CD8-positive, alpha-beta memory T cell (primary cell): ENCODE measurements around the gene COX6A2. TPM values are rescaled to one million over a fixed set of nuclear protein-coding genes. Genes with fewer than 3 reads are reported as not detected.

ENCODE experiments used
- CTCF ChIA-PET: fragments of 350-600 bp; sonication (Branson Sonifier 250); formaldehyde crosslinking; loops from one replicate; lab custom pipeline; 2021; ENCODE audit warnings: antibody characterized with exemption; lab: Charles Lee
- POLR2A ChIA-PET: fragments of 350-600 bp; sonication (Branson Sonifier 250); formaldehyde crosslinking; loops from one replicate; lab custom pipeline; 2021; ENCODE audit warnings: antibody characterized with exemption; lab: Charles Lee
- DNase-seq, 5 donors: peaks; one replicate each; pipeline versions ENCODE4 v3.0.0 to v3.0.0-alpha.2; 2020 to 2022; ENCODE audit warnings: mixed read lengths in 1 of 5
- H3K27ac ChIP-seq: one replicate; pipeline ENCODE4 v1.7.0; 2013; ENCODE audit warnings: low read depth, mild to moderate bottlenecking, low read length, moderate library complexity
- H3K27me3 ChIP-seq: 2 replicates; pipeline ENCODE4 v1.7.0; 2013; ENCODE audit warnings: low read length, mild to moderate bottlenecking; ENCODE audit not compliant: insufficient read depth, poor library complexity, severe bottlenecking
- H3K36me3 ChIP-seq: 2 replicates; pipeline ENCODE4 v1.7.0; 2013; ENCODE audit warnings: mild to moderate bottlenecking, low read length, moderate library complexity; ENCODE audit not compliant: insufficient read depth
- H3K4me1 ChIP-seq: 2 replicates; pipeline ENCODE4 v1.7.0; 2013; ENCODE audit warnings: mild to moderate bottlenecking, low read length, moderate library complexity; ENCODE audit not compliant: insufficient read depth
- H3K4me3 ChIP-seq: 2 replicates; pipeline ENCODE4 v1.7.0; 2013; ENCODE audit warnings: mild to moderate bottlenecking, low read length
- H3K9me3 ChIP-seq: 2 replicates; pipeline ENCODE4 v1.7.0; 2013; ENCODE audit warnings: mild to moderate bottlenecking, low read length
- H3K27ac Mint-ChIP-seq, 8 donors: one replicate each; pipeline ENCODE4 v1.8.0; 2020 to 2021; ENCODE audit warnings: mixed read lengths in 8 of 8, mild to moderate bottlenecking in 6 of 8, inconsistent platforms in 3 of 8, moderate library complexity in 3 of 8
- H3K27me3 Mint-ChIP-seq, 2 donors: one replicate each; pipeline ENCODE4 v1.8.0; 2020 to 2021; ENCODE audit warnings: mixed read lengths in 2 of 2, mild to moderate bottlenecking in 1 of 2, moderate library complexity in 1 of 2
- H3K36me3 Mint-ChIP-seq, 3 donors: one replicate each; pipeline ENCODE4 v1.8.0; 2020 to 2021; ENCODE audit warnings: mixed read lengths in 3 of 3, inconsistent platforms in 1 of 3, mild to moderate bottlenecking in 1 of 3
- H3K4me1 Mint-ChIP-seq, 3 donors: one replicate each; pipeline ENCODE4 v1.8.0; 2020 to 2021; ENCODE audit warnings: mixed read lengths in 3 of 3, inconsistent platforms in 1 of 3, mild to moderate bottlenecking in 1 of 3
- H3K4me3 Mint-ChIP-seq, 7 donors: one replicate each; pipeline ENCODE4 v1.8.0; 2020 to 2021; ENCODE audit warnings: mixed read lengths in 7 of 7, mild to moderate bottlenecking in 6 of 7, moderate library complexity in 4 of 7, inconsistent platforms in 2 of 7
- H3K9me3 Mint-ChIP-seq, 5 donors: one replicate each; pipeline ENCODE4 v1.8.0; 2020 to 2022; ENCODE audit warnings: mixed read lengths in 5 of 5, mild to moderate bottlenecking in 3 of 5, moderate library complexity in 2 of 5, inconsistent platforms in 1 of 5
- polyA plus RNA-seq: library from polyadenylated mRNA; unstranded; fragments of 300-500 nt; fragmentation: Illumina TruSeq; gene quantifications from one replicate; pipeline ENCODE4 v1.2.3, GENCODE V29; 2021
- total RNA-seq, 2 experiments: library from RNA; stranded (reverse); gene quantifications; one replicate each; pipeline ENCODE4 v1.2.3, GENCODE V29; 2021

Gene COX6A2
- total and polyA plus RNA-seq, 3 experiments from 2014 or later = not detected

DNA sequence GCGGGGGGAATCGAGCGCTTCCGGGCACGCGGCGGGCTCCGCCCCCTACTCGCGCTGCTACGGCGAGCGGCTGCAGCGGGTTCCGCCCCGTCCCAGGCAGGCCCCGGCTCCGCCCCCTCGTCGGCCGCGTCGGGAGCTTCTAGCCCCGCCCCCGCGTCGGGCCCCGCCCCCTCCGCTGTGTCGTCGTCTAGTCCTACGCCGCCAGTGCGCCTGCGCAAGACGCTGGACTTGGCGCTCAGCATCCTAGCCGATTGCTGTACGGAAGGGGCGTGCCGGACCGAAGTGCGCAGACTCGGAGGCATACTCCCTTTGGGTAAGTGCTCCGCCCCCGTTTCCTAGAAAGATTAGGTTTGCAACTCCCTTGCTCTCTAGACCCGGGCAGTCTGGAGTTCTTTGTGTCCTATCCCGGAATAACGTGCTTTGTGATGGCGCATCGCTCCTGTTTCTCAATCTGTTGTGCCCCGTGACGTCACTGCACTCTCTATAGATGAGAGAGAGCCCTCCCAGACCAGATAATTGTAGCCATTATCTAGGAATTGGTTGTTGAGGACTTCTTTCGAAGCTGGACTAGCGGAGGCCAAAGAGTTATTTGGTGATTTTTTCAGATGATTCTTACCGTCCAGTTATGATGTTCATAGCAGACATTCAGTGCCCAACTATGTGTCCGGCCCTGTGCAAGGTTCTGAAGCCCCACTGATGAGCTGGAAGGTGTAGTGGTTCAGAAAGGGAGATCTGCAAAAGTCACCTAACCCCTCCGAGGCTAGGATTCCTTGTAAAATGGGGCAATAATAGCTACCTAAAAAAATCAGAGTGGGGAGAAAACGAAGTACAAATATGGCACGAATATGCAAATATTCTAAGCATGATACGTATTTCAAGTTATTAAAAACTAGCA is 31.8 kb upstream of the COX6A2 start:
- Histone ChIP-seq H3K36me3 (no peaks in the 10 kb centered on the region), H3K27ac (peak overlapping the region; percentile 97), H3K4me3 (peak overlapping the region; percentile 79), H3K4me1 (peaks cover 47% of the 10 kb centered on the region), H3K27me3 (no peaks in the 10 kb centered on the region), H3K9me3 (no peaks in the 10 kb centered on the region)
- Mint-ChIP-seq H3K36me3 (peaks cover 0 to 39% (median 6%) of the 10 kb centered on the region in 3 donors), H3K27me3 (no peaks in the 10 kb centered on the region), H3K9me3 (no peaks in the 10 kb centered on the region), H3K4me3 (peak overlapping the region; percentile 91 to 97 (median 94)), H3K27ac (peak overlapping the region; percentile 95 to 99 (median 98)), H3K4me1 (peaks cover 42 to 51% (median 46%) of the 10 kb centered on the region in 3 donors)
- ChIA-PET POLR2A (interaction anchor here (0.5 to 3.7 kb wide), 13 partner anchors 9 to 799 kb away, joined by 3 to 15 read pairs (median 4); partner anchors contain the start of genes FUS, KAT8, RUSF1 and TGFB1I1), CTCF (interaction anchor here (1.0 to 4.2 kb wide), 19 partner anchors 9 to 475 kb away, joined by 3 to 26 read pairs (median 5); partner anchors contain the start of genes HSD3B7, PYDC1, RUSF1 and ZNF267)
- peak; percentile 100 for DNase-seq

DNA sequence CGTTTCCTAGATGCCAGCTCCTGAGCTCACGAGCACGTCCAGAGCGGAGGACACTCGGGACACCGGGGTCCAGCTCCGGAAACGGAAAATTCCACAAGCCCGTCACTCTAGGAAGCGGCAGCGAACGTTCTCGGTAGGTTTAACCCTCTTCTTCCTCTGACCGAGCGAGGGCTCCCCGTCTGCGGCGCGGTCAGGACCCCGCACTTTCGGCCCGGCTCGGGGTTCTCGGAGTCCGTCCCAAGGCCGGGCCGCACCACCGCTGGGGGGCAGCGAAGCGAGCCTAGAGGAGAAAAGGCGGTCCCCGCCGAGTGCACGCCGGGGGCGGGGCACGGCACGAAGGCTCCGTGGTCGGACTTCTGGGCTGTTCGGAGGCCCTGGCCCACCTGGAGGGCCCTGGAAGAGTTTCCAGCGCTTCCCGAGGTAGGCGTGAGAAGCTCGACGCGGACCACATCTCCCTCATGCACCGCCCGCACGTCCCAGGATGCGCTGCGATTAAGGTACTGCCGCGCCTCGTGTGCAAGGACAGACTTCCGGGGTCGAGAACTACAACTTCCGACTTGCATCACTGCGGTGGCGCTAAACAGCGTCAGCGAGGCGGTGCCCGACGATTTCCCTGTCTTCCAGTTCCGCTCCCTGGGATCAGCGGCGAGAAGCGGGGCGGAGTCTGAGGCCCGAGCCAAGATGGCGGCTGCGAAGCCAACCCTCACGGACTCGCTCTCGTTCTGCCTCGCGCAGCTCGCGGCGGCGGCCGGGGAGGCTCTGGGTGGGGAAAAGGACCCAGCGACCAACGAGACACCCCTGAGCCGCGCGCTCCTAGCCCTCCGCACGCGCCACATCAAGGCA is 30.9 kb upstream of the COX6A2 start, which contains the start of gene ARMC5:
Gene ARMC5 (plus strand): TSS at position 658 of the 843 bp plus-strand sequence. CDS start 24 bp downstream, at position 682.
- no peaks in the 10 kb centered on the region for H3K27me3 ChIP-seq
- peak within 1 kb of the TSS; percentile 79 for H3K4me3 ChIP-seq
- Mint-ChIP-seq H3K27ac (peak within 1 kb of the TSS; percentile 95 to 99 (median 98)), H3K36me3 (peaks cover 0 to 35% (median 6%) of the 10 kb centered on the region in 3 donors), H3K4me1 (peaks cover 43 to 54% (median 48%) of the 10 kb centered on the region in 3 donors), H3K9me3 (no peaks in the 10 kb centered on the region), H3K4me3 (peak within 1 kb of the TSS; percentile 91 to 97 (median 94)), H3K27me3 (no peaks in the 10 kb centered on the region)
- H3K9me3 ChIP-seq = no peaks in the 10 kb centered on the region
- CTCF ChIA-PET = interaction anchor here (1.0 to 4.2 kb wide), 10 partner anchors 16 to 474 kb away, joined by 3 to 26 read pairs (median 4); partner anchors contain the start of genes HSD3B7, ZNF267, ZNF646 and ZNF668
- no peaks in the 10 kb centered on the region for H3K36me3 ChIP-seq
- DNase-seq = peak; percentile 95 to 98 (median 98)
- peaks cover 47% of the 10 kb centered on the region for H3K4me1 ChIP-seq
- POLR2A ChIA-PET = interaction anchor here (0.5 to 3.7 kb wide), 11 partner anchors 10 to 798 kb away, joined by 3 to 15 read pairs (median 4); partner anchors contain the start of genes FUS, KAT8, RUSF1 and ZNF646
- H3K27ac ChIP-seq = peak within 1 kb of the TSS; percentile 97

DNA sequence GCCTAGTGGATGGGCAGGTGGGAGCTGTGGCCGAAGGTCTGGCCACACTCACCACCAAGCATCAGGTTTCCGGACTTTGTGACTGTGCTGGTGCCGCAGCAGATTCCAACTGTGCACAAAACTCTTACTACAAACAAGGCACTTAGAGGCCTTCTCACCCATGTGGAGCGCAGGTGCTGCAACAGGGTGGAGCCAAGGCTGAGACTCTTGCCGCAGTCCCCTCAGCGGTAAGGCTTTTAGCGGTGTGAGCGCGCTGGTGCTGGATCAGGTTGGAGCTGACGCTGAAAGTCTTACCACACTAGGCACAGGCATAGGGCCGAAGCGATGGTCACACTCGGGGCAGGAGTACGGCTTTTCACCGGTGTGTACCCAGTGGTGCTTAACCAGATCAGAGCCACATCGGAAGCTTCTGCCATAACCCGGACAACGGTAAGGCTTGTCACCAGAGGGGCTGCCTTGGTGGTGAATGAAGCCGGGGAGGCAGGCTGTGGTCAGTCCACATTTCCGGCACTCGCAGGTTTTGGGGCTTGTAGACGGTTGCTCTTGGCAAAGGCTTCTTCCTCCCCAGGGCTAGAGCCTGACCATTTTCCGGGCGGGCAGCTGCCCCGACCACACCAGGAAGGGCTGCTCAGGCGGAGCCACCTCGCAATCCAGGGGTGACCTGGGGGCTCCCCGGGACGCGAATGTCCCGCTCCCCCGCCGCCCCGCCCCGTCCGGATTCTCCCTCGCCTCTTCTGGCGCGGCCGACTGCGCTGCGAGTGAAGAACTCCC is 30.1 kb upstream of the COX6A2 start:
- Histone ChIP-seq H3K4me1 (peaks cover 47% of the 10 kb centered on the region), H3K27ac (peak overlapping the region; percentile 97), H3K27me3 (no peaks in the 10 kb centered on the region), H3K36me3 (no peaks in the 10 kb centered on the region), H3K9me3 (no peaks in the 10 kb centered on the region), H3K4me3 (peak overlapping the region; percentile 74)
- POLR2A ChIA-PET = interaction anchor here (0.5 to 3.7 kb wide), 10 partner anchors 16 to 415 kb away, joined by 3 to 15 read pairs (median 6); partner anchors contain the start of genes FUS, KAT8, RUSF1 and ZNF267
- Mint-ChIP-seq H3K9me3 (no peaks in the 10 kb centered on the region), H3K27ac (peak overlapping the region; percentile 92 to 98 (median 96)), H3K4me3 (peak overlapping the region; percentile 90 to 97 (median 94)), H3K36me3 (peaks cover 0 to 31% (median 4%) of the 10 kb centered on the region in 3 donors), H3K27me3 (no peaks in the 10 kb centered on the region), H3K4me1 (peaks cover 48 to 62% (median 53%) of the 10 kb centered on the region in 3 donors)
- CTCF ChIA-PET = interaction anchor here (1.0 to 4.2 kb wide), 8 partner anchors 15 to 415 kb away, joined by 3 to 26 read pairs (median 12); partner anchors contain the start of genes ZNF267 and ZNF843
- DNase-seq = peak; percentile 53 to 80 (median 67)

DNA sequence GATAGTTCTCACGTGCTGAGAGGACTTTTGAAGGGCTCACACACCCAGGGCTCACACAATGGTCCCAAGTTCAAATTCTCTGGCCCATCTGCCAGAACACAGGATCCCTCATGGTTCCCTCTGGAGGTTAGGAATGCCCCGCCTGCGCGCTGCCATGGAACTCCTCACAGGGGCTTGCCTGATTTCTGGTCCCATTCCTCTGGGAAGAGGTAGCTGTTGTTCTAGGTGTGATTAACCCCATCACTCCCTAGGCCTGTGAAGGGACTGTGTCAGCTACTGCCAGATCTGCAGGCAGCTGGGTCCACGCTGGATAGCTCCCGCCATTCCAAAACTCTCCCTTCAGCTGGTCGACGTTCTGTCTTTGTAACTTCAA is 28.8 kb upstream of the COX6A2 start:
- Mint-ChIP-seq H3K27ac (peak overlapping the region in 7 of 8 donors; percentile 11 to 96 (median 65)), H3K4me1 (peaks cover 49 to 64% (median 54%) of the 10 kb centered on the region in 3 donors), H3K4me3 (peak overlapping the region in 6 of 7 donors; percentile 13 to 95 (median 54)), H3K9me3 (no peaks in the 10 kb centered on the region), H3K36me3 (peaks cover 0 to 21% (median 4%) of the 10 kb centered on the region in 3 donors), H3K27me3 (no peaks in the 10 kb centered on the region)
- H3K9me3 ChIP-seq = no peaks in the 10 kb centered on the region
- no peaks in the 10 kb centered on the region for H3K36me3 ChIP-seq
- CTCF ChIA-PET = interaction anchor here (3.0 to 4.2 kb wide), 2 partner anchors 15 to 314 kb away, joined by 17 to 18 read pairs; partner anchors contain the start of gene ZNF843
- POLR2A ChIA-PET = interaction anchor here (1.1 kb wide), 1 partner anchor 413 kb away, joined by 3 read pairs; no protein-coding TSS in a partner anchor
- H3K27me3 ChIP-seq = no peaks in the 10 kb centered on the region
- no peak overlapping the region for H3K4me3 ChIP-seq
- peaks cover 47% of the 10 kb centered on the region for H3K4me1 ChIP-seq
- peak overlapping the region; percentile 97 for H3K27ac ChIP-seq
- no peak for DNase-seq

DNA sequence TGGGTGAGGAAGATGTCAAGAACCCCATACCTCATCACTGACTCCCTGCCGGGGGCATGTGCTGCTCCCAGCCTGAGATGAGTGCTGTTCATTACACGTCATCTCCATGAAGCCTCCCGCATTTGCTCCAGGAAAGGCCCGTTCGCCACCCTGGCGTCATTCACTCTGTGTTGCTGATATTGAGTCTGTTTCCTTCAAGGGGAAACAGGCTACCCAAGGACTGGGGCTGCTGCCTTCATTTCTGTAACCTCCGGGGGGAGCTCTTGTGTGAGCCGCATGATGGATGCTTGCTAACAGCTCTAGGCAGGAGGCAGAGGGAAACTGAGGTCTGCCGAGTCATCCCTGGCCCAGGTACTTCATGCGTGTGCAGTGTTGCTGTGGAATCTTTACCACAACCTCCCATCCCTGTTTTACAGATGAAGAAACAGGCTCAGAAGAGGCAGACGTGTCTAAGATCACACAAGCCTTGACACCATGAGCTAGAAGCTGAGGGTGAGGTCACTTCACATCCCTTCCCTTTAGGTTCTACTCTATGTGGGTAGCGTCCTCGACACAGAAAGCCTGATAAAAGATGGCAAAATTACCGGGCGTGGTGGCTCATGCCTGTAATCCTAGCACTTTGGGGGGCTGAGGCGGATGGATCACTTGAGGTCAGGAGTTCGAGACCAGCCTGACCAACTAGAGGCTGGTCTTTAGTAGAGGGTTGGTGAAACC is 27.6 kb upstream of the COX6A2 start:
- Histone ChIP-seq H3K4me1 (peaks cover 42% of the 10 kb centered on the region), H3K4me3 (no peak overlapping the region), H3K27ac (no peak overlapping the region), H3K36me3 (no peaks in the 10 kb centered on the region), H3K27me3 (no peaks in the 10 kb centered on the region), H3K9me3 (no peaks in the 10 kb centered on the region)
- H3K4me3 Mint-ChIP-seq = peak overlapping the region in 6 of 7 donors; percentile 14 to 83 (median 40)
- CTCF ChIA-PET = interaction anchor here (1.0 to 3.0 kb wide), 4 partner anchors 13 to 418 kb away, joined by 3 to 17 read pairs (median 4); partner anchors contain the start of genes ZNF267 and ZNF843
- no peaks in the 10 kb centered on the region for H3K9me3 Mint-ChIP-seq
- peaks cover 0 to 18% (median 4%) of the 10 kb centered on the region in 3 donors for H3K36me3 Mint-ChIP-seq
- DNase-seq = peak in 1 of 5 donors; percentile 28
- POLR2A ChIA-PET = interaction anchor here (0.6 to 0.7 kb wide), 2 partner anchors 257 to 591 kb away, joined by 3 to 4 read pairs; no protein-coding TSS in a partner anchor
- H3K4me1 Mint-ChIP-seq = peaks cover 51 to 66% (median 58%) of the 10 kb centered on the region in 3 donors
- H3K27me3 Mint-ChIP-seq = no peaks in the 10 kb centered on the region
- H3K27ac Mint-ChIP-seq = peak overlapping the region; percentile 17 to 91 (median 74)
